Psoas muscle (tissue), 8 donors: ENCODE data around the gene NPLOC4. TPM values are rescaled to one million over a fixed set of nuclear protein-coding genes. Genes with fewer than 3 reads are reported as not detected.
"Not testable (repeated sequence)": the region's sequence is repeated elsewhere in the genome, so short reads cannot be mapped to it uniquely, and the experiment has no call there.

ENCODE experiments used
- ATAC-seq, 4 donors: fragments of 200-7000 bp; cut with Tn5 transposase; one replicate each; pipeline ENCODE4 v1.9.1; 2020; ENCODE audit warnings: moderate library complexity in 3 of 4, mild to moderate bottlenecking in 2 of 4
- DNase-seq, 2 donors: peaks; one replicate each; pipeline ENCODE4 v3.0.0-alpha.2; 2020
- H3K27ac ChIP-seq: fragments of 200-600 bp; one replicate; pipeline ENCODE4 v1.8.0; 2022
- H3K27me3 ChIP-seq, 3 donors: fragments of 200-600 bp in 1 of 3; one replicate each; pipeline versions ENCODE4 v1.6.1 to v1.8.0; 2013 to 2022; ENCODE audit warnings: low read length in 2 of 3, mild to moderate bottlenecking in 2 of 3, moderate library complexity in 1 of 3; ENCODE audit not compliant: insufficient read depth in 3 of 3
- H3K36me3 ChIP-seq, 2 donors: fragments of 200-600 bp in 1 of 2; one replicate each; pipeline versions ENCODE4 v1.6.1 to v1.8.0; 2013 to 2022; ENCODE audit warnings: low read depth in 1 of 2, mild to moderate bottlenecking in 1 of 2, moderate library complexity in 1 of 2; ENCODE audit not compliant: insufficient read depth in 1 of 2
- H3K4me1 ChIP-seq: fragments of 200-600 bp; one replicate; pipeline ENCODE4 v1.8.0; 2022
- H3K4me3 ChIP-seq: fragments of 200-600 bp; one replicate; pipeline ENCODE4 v1.8.0; 2022; ENCODE audit warnings: mild to moderate bottlenecking
- H3K9me3 ChIP-seq: fragments of 200-600 bp; one replicate; pipeline ENCODE4 v1.8.0; 2022
- whole genome bisulfite sequencing, 3 donors: extraction: QIAGEN DNeasy Blood & Tissue Kit; methylation state at CpG; one replicate each; pipeline versions ENCODE4 v1.1.6 to v1.1.7; 2013; 5-methylcytosine and 5-hydroxymethylcytosine counted together
- intact Hi-C, 2 donors: fragments of 100-400 bp; cut with DNase I; formaldehyde crosslinking; loops; one replicate each; pipeline versions ENCODE4 v1.11.0 to v1.14.2; 2022
- polyA plus RNA-seq, 3 donors: library from polyadenylated mRNA; stranded (reverse); fragments of 200-250 nt; gene quantifications; one replicate each; pipeline ENCODE4 v1.2.3, GENCODE V29; 2013
- total RNA-seq, 4 donors: library from RNA; stranded (reverse); fragmentation: NEBNext Ultra II Directional in 2 of 4; extraction: Animal tissue kit (Norgen Biotek cat#: 25700) in 2 of 4; gene quantifications; one replicate each; pipeline versions ENCODE4 v1.2.1 to v1.2.4, GENCODE V29; 2021 to 2023
- TF ChIP-seq, protein P1 (sequence below): fragments of 200-600 bp; IDR thresholded peaks from one replicate; pipeline ENCODE4 v1.8.0; 2022; ENCODE audit warnings: antibody characterized with exemption
- donor health status: healthy with polysubstance abuse.
- donor health status: DM: no; HTN: no; CAD: no; lungs with moderate emphysema.
- donor health status: Bipolar disorder and iron deficiency.
- donor health status: healthy.
- donor health status: DM: yes; HTN: yes; CAD: no.
- donor health status: DM: no; HTN: no; CAD: no.
- donor health status: DM: no; HTN: no; CAD: no.
- donor health status: DM: yes; HTN: yes; CAD: no.

Gene NPLOC4
- total and polyA plus RNA-seq, 7 donors = 87.3 to 414 (median 204) TPM

DNA sequence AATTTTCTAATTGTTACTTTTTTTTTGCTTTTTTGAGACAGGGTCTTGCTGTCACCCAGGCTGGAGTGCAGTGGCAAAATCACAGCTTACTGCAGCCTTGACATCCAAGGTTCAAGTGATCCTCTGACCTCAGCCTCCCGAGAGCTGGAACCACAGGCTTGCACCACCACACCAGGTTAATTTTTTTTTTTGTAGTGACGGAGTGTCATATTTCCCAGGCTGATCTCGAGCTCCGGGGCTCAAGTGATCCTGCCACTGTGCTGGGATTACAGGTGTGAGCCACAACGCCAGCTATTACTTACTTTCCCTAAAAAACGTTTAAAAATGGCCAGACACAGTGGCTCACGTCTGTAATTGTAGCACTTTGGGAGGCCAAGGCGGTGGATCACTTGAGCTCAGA is 6.6 kb downstream of the NPLOC4 start:
- H3K4me1 ChIP-seq = peaks cover 36% of the 10 kb centered on the region
- H3K36me3 ChIP-seq = peaks cover 0 to 81% of the 10 kb centered on the region in 2 donors
- no peak for DNase-seq
- peak overlapping the region; percentile 68 for H3K27ac ChIP-seq
- no peaks in the 10 kb centered on the region for H3K27me3 ChIP-seq
- H3K4me3 ChIP-seq = no peak overlapping the region
- no peaks in the 10 kb centered on the region for H3K9me3 ChIP-seq
- WGBS, 3 donors = 42 to 67% (median 49%) methylated on average over 8 of the region's 8 CpGs
- intact Hi-C loops = no loop called here
- TF ChIP-seq, protein P1, sequence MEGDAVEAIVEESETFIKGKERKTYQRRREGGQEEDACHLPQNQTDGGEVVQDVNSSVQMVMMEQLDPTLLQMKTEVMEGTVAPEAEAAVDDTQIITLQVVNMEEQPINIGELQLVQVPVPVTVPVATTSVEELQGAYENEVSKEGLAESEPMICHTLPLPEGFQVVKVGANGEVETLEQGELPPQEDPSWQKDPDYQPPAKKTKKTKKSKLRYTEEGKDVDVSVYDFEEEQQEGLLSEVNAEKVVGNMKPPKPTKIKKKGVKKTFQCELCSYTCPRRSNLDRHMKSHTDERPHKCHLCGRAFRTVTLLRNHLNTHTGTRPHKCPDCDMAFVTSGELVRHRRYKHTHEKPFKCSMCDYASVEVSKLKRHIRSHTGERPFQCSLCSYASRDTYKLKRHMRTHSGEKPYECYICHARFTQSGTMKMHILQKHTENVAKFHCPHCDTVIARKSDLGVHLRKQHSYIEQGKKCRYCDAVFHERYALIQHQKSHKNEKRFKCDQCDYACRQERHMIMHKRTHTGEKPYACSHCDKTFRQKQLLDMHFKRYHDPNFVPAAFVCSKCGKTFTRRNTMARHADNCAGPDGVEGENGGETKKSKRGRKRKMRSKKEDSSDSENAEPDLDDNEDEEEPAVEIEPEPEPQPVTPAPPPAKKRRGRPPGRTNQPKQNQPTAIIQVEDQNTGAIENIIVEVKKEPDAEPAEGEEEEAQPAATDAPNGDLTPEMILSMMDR = no peak
- peak in 3 of 4 donors; percentile 22 to 39 (median 39) for ATAC-seq

DNA sequence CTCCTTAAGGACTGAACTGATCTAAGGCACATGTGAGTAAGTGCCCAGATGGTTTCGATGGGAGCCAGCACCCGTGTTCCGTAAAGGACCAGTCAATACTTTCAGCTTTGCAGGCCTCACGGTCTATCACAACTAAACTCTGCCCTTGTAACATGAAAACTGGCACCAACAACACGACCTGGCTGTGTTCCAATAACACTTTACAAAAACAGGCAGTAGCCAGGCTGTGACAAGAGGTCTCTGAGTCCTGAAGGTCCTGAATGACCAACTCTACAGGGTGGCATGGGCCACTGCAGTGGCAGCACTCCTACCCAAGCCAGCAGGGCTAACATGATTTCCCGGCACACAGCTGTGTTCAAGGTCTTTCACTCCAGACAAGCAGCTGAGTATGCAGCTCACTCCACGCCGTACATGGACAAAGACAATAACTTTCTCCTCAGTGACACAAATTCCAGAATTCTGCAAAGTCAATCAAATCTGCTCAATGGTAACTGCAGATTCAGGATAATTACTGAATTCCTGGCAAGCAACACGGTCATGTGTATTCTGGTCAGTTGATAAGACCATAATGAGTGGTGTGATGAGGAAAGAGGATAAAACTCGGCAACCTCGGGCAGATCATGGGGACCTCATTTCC is 15.3 kb downstream of the NPLOC4 start:
- 37 to 58% (median 43%) methylated on average over 11 of the region's 11 CpGs for WGBS, 3 donors
- Histone ChIP-seq H3K27ac (no peak overlapping the region), H3K4me1 (peaks cover 5% of the 10 kb centered on the region), H3K4me3 (no peak overlapping the region), H3K27me3 (no peaks in the 10 kb centered on the region), H3K9me3 (no peaks in the 10 kb centered on the region), H3K36me3 (peaks cover 15 to 94% of the 10 kb centered on the region in 2 donors)
- ATAC-seq (peak; percentile 44 to 56 (median 52)), DNase-seq (no peak)
- TF ChIP-seq, protein P1 = no peak
- intact Hi-C loops = loop anchor here in 1 of 2 donors (10.0 kb wide), 1 partner anchor 57 kb away; no protein-coding TSS in a partner anchor

DNA sequence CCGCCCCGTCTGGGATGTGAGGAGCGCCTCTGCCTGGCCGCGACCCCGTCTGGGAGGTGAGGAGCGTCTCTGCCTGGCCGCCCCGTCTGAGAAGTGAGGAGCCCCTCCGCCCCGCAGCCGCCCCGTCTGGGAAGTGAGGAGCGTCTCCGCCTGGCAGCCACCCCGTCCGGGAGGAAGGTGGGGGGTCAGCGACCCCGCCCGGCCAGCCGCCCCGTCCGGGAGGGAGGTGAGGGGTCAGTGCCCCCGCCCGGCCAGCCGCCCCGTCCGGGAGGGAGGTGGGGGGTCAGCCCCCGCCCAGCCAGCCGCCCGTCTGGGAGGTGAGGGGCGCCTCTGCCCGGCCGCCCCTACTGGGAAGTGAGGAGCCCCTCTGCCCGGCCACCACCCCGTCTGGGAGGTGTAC is 18.6 kb downstream of the NPLOC4 start:
- DNase-seq, intact Hi-C loops, ATAC-seq, H3K27ac ChIP-seq, H3K27me3 ChIP-seq, H3K9me3 ChIP-seq, H3K4me3 ChIP-seq: not testable (repeated sequence)
- 88 to 97% (median 95%) methylated on average over 3 to 29 of the region's 36 CpGs for WGBS, 3 donors
- Histone ChIP-seq H3K36me3 (peaks cover 13 to 93% of the 10 kb centered on the region in 2 donors), H3K4me1 (peaks cover 26% of the 10 kb centered on the region)

DNA sequence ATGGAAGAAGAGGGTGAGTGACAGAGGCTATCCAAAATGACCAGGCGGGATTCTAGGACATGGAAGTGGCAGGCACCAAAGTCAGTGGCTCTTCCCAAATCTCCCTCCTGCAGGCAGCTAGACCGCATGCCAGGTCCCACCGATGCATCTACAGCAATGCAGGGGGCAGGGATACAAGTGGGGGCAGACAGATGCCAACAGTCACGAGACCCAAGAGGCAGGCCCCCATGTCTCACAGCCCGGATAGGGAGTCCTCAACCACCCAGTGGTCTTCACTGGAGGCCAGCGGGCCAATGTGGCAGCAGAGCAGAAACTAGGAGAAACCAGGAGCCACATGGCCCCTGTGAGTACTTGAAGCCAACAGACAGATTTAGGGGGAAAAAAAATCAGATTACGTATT is 20.0 kb downstream of the NPLOC4 start:
- no peaks in the 10 kb centered on the region for H3K27me3 ChIP-seq
- TF ChIP-seq, protein P1 = no peak
- no peaks in the 10 kb centered on the region for H3K9me3 ChIP-seq
- ATAC-seq = no peak
- intact Hi-C loops = no loop called here
- no peak overlapping the region for H3K4me3 ChIP-seq
- 40 to 74% (median 59%) methylated on average over 7 of the region's 7 CpGs for WGBS, 3 donors
- peaks cover 26% of the 10 kb centered on the region for H3K4me1 ChIP-seq
- H3K36me3 ChIP-seq = peaks cover 13 to 93% of the 10 kb centered on the region in 2 donors
- H3K27ac ChIP-seq = no peak overlapping the region
- no peak for DNase-seq

DNA sequence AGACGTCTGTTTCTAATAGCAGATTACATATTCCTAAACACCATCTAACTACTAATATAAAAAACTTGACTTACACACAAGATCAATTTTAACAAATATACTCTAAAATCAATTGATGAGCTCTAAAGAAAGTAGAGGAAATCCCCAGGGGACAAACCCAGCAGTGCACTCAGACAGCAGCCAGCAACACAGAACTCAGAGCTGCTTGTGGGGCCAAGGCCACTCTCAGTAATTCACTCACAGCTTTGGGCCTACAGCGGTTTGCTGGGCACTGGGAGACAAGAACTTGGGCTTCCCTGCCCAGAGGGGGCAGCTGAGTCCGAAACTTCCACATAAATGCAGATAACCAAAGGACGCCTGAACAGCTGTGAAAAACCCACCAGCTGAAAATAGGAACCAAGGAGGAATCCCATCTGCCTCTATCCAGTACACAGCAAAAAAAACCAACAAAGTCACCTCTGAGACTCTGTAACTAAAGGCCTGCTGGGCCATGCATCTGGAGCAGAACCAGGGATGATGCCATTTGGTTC is 21.4 kb downstream of the NPLOC4 start:
- Histone ChIP-seq H3K36me3 (peaks cover 8 to 89% of the 10 kb centered on the region in 2 donors), H3K4me3 (no peak overlapping the region), H3K4me1 (peaks cover 21% of the 10 kb centered on the region), H3K9me3 (no peaks in the 10 kb centered on the region), H3K27ac (peak overlapping the region; percentile 67), H3K27me3 (no peaks in the 10 kb centered on the region)
- TF ChIP-seq, protein P1 = no peak
- 69 to 84% (median 76%) methylated on average over 4 of the region's 4 CpGs for WGBS, 3 donors
- intact Hi-C loops = no loop called here
- ATAC-seq (no peak), DNase-seq (no peak)
